ENCODE measurements around the gene CACFD1. TPM values are rescaled to one million over a fixed set of nuclear protein-coding genes. Genes with fewer than 3 reads are reported as not detected.

The CACFD1 gene
- total and polyA plus RNA-seq, 2 of the 13 experiments (the other 11 are each of a cell fraction or from before 2014, with no cell fraction given) = 13.8 to 14.6 TPM

GRCh38 chr9:133417541-133418461 lies 42.0 kb upstream of the CACFD1 start, which contains the start of gene REXO4 (continued):
- no peak; the same call in 1 of the 2 replicates for TF ChIP-seq ZNF629 (CRISPR knock-in tag; conservative IDR thresholded peaks at IDR 0.05)
- 0 out of 2 replicates have a peak, but pooled peaks have one; percentile 61 for TF ChIP-seq FLYWCH1 (CRISPR knock-in tag; IDR thresholded peaks at IDR 0.05)
- peak; percentile 85 for TF ChIP-seq ZNF704 (CRISPR knock-in tag; IDR thresholded peaks at IDR 0.05; ENCODE audit: borderline replicate concordance)
- TF ChIP-seq HDAC6 (IDR thresholded peaks at IDR 0.05; ENCODE audit: low read depth, low read length) = no peak
- TF ChIP-seq NKX3-1 (CRISPR knock-in tag; IDR thresholded peaks at IDR 0.05) = no peak
- no peak; the same call in 1 of the 2 replicates for TF ChIP-seq ZNF724P (CRISPR knock-in tag; IDR thresholded peaks at IDR 0.05; ENCODE audit: borderline replicate concordance)
- no peak for TF ChIP-seq ZNF282 (IDR thresholded peaks at IDR 0.05; ENCODE audit: partially characterized antibody)
- TF ChIP-seq PAF1 (CRISPR knock-in tag; IDR thresholded peaks at IDR 0.05) = no peak
- peak; percentile 75; the same call in 1 of the 2 replicates for TF ChIP-seq KDM1A (CRISPR knock-in tag; IDR thresholded peaks at IDR 0.05)
- TF ChIP-seq, protein P1, sequence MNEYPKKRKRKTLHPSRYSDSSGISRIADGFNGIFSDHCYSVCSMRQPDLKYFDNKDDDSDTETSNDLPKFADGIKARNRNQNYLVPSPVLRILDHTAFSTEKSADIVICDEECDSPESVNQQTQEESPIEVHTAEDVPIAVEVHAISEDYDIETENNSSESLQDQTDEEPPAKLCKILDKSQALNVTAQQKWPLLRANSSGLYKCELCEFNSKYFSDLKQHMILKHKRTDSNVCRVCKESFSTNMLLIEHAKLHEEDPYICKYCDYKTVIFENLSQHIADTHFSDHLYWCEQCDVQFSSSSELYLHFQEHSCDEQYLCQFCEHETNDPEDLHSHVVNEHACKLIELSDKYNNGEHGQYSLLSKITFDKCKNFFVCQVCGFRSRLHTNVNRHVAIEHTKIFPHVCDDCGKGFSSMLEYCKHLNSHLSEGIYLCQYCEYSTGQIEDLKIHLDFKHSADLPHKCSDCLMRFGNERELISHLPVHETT (CRISPR knock-in tag; conservative IDR thresholded peaks at IDR 0.05) = peak; percentile 99
- TF ChIP-seq NR2F2 (IDR thresholded peaks at IDR 0.05; ENCODE audit: borderline replicate concordance, low read depth) = no peak; the same call in 1 of the 2 replicates
- 0 out of 2 replicates have a peak, but pooled peaks have one; percentile 27 for TF ChIP-seq KLF13 (CRISPR knock-in tag; IDR thresholded peaks at IDR 0.05)
- peak; percentile 78 for TF ChIP-seq KDM3A (CRISPR knock-in tag; IDR thresholded peaks at IDR 0.05; ENCODE audit: low read depth)
- no peak for TF ChIP-seq SOX6 (IDR thresholded peaks at IDR 0.05)
- TF ChIP-seq SOX6 (CRISPR knock-in tag; IDR thresholded peaks at IDR 0.05) = peak; percentile 76
- TF ChIP-seq ZNF678 (CRISPR knock-in tag; IDR thresholded peaks at IDR 0.05) = no peak
- no peak for TF ChIP-seq XBP1 (CRISPR knock-in tag; IDR thresholded peaks at IDR 0.05)
- TF ChIP-seq HNRNPH1 (optimal IDR thresholded peaks at IDR 0.05; ENCODE audit: low read depth, low read length) = no peak
- no peak for TF ChIP-seq ZNF644 (CRISPR knock-in tag; IDR thresholded peaks at IDR 0.05; ENCODE audit: low read depth)
- TF ChIP-seq NBN (conservative IDR thresholded peaks at IDR 0.05) = no peak
- peak; percentile 60; the same call in 1 of the 2 replicates for TF ChIP-seq ZNF235 (CRISPR knock-in tag; IDR thresholded peaks at IDR 0.05; ENCODE audit: borderline replicate concordance)
- TF ChIP-seq ZNF777 (CRISPR knock-in tag; IDR thresholded peaks at IDR 0.05) = peak; percentile 67
- no peak for TF ChIP-seq ATAD3A (CRISPR knock-in tag; IDR thresholded peaks at IDR 0.05)
- TF ChIP-seq KLF16 (CRISPR knock-in tag; IDR thresholded peaks at IDR 0.05) = peak in 1 of 2 experiments; percentile 95; a peak in 2 of 4 replicates
- 0 out of 2 replicates have a peak, but pooled peaks have one; percentile 54 for TF ChIP-seq TIGD3 (CRISPR knock-in tag; IDR thresholded peaks at IDR 0.05; ENCODE audit: borderline replicate concordance)
- TF ChIP-seq ZNF747 (CRISPR knock-in tag; IDR thresholded peaks at IDR 0.05; ENCODE audit: borderline replicate concordance) = peak; percentile 76; the same call in 1 of the 2 replicates
- TF ChIP-seq TBX3 (IDR thresholded peaks at IDR 0.05; ENCODE audit: borderline replicate concordance) = peak; percentile 64; the same call in 1 of the 2 replicates
- TF ChIP-seq REL (CRISPR knock-in tag; conservative IDR thresholded peaks at IDR 0.05) = peak; percentile 97
- TF ChIP-seq ZNF766 (CRISPR knock-in tag; IDR thresholded peaks at IDR 0.05; ENCODE audit: borderline replicate concordance) = peak; percentile 84

Data from HepG2 (cell line).